ENCODE measurements around the gene ARHGAP8. TPM values are rescaled to one million over a fixed set of nuclear protein-coding genes. Genes with fewer than 3 reads are reported as not detected.

The ARHGAP8 gene
- total RNA-seq, 1 donor: not detected

- no peak for TF ChIP-seq CTCF (IDR thresholded peaks at IDR 0.05; ENCODE audit: insufficient read depth, low read length)
- no peak for DNase-seq (ENCODE audit: low read depth)
- no peak overlapping the region for H3K4me3 ChIP-seq (ENCODE audit: low read depth, low read length)
Measured at GRCh38 chr22:44786136-44786535, 33.8 kb downstream of the ARHGAP8 start.

- H3K4me3 ChIP-seq (ENCODE audit: low read depth, low read length): no peak overlapping the region
- no peak for DNase-seq (ENCODE audit: low read depth)
- TF ChIP-seq CTCF (IDR thresholded peaks at IDR 0.05; ENCODE audit: insufficient read depth, low read length): no peak
Measured at GRCh38 chr22:44786610-44787009, 34.2 kb downstream of the ARHGAP8 start.

- H3K4me3 ChIP-seq (ENCODE audit: low read depth, low read length): no peak overlapping the region
- TF ChIP-seq CTCF (IDR thresholded peaks at IDR 0.05; ENCODE audit: insufficient read depth, low read length): no peak
- DNase-seq (ENCODE audit: low read depth): no peak
Measured at GRCh38 chr22:44787832-44788231, 35.5 kb downstream of the ARHGAP8 start.

GRCh38 chr22:44793106-44793505, 40.7 kb downstream of the ARHGAP8 start:
- TF ChIP-seq CTCF (IDR thresholded peaks at IDR 0.05; ENCODE audit: insufficient read depth, low read length): no peak
- no peak overlapping the region for H3K4me3 ChIP-seq (ENCODE audit: low read depth, low read length)
- no peak for DNase-seq (ENCODE audit: low read depth)

- DNase-seq (ENCODE audit: low read depth): no peak
- no peak for TF ChIP-seq CTCF (IDR thresholded peaks at IDR 0.05; ENCODE audit: insufficient read depth, low read length)
Measured at GRCh38 chr22:44793506-44794172, 41.3 kb downstream of the ARHGAP8 start.

GRCh38 chr22:44795701-44796630, 43.6 kb downstream of the ARHGAP8 start:
- TF ChIP-seq CTCF (IDR thresholded peaks at IDR 0.05; ENCODE audit: insufficient read depth, low read length): no peak
- DNase-seq (ENCODE audit: low read depth): no peak
- H3K4me3 ChIP-seq (ENCODE audit: low read depth, low read length): no peak overlapping the region

More at GRCh38 chr22:44793506-44794172, 41.3 kb downstream of the ARHGAP8 start:
- no peak overlapping the region for H3K4me3 ChIP-seq (ENCODE audit: low read depth, low read length)

All from fibroblast of the aortic adventitia (primary cell).